ENCODE results near the gene INSRR. TPM values are rescaled to one million over a fixed set of nuclear protein-coding genes. Genes with fewer than 3 reads are reported as not detected.

Gene INSRR
- total RNA-seq, 1 donor from 2014 or later, result 0.45 TPM

- no peak for DNase-seq (ENCODE audit: low spot score in 2 of 2, unreplicated experiment in 2 of 2)
- Mint-ChIP-seq H3K4me1 (peaks cover 8% of the 10 kb centered on the region), H3K4me3 (no peak overlapping the region), H3K27ac (no peak overlapping the region), H3K27me3 (ENCODE audit: low read depth) (peaks cover 16% of the 10 kb centered on the region), H3K36me3 (no peaks in the 10 kb centered on the region), H3K9me3 (no peaks in the 10 kb centered on the region)
- no peak for TF ChIP-seq CTCF (IDR thresholded peaks at IDR 0.05; ENCODE audit: unreplicated experiment)
Measured at GRCh38 chr1:156869455-156869854, 10.5 kb upstream of the INSRR start.

GRCh38 chr1:156868341-156868740 is 9.4 kb upstream of the INSRR start:
- Mint-ChIP-seq H3K9me3 (no peaks in the 10 kb centered on the region), H3K36me3 (no peaks in the 10 kb centered on the region), H3K4me1 (peaks cover 17% of the 10 kb centered on the region), H3K27me3 (ENCODE audit: low read depth) (peaks cover 10% of the 10 kb centered on the region), H3K4me3 (no peak overlapping the region), H3K27ac (no peak overlapping the region)
- no peak for TF ChIP-seq CTCF (IDR thresholded peaks at IDR 0.05; ENCODE audit: unreplicated experiment)
- no peak for DNase-seq (ENCODE audit: low spot score in 2 of 2, unreplicated experiment in 2 of 2)

- no peaks in the 10 kb centered on the region for H3K9me3 Mint-ChIP-seq
- no peak overlapping the region for H3K27ac Mint-ChIP-seq
- no peak for DNase-seq (ENCODE audit: low spot score in 2 of 2, unreplicated experiment in 2 of 2)
- TF ChIP-seq CTCF (IDR thresholded peaks at IDR 0.05; ENCODE audit: unreplicated experiment), result no peak
- no peak overlapping the region for H3K4me3 Mint-ChIP-seq
- H3K4me1 Mint-ChIP-seq, result peaks cover 32% of the 10 kb centered on the region
- no peaks in the 10 kb centered on the region for H3K36me3 Mint-ChIP-seq
- peaks cover 23% of the 10 kb centered on the region for H3K27me3 Mint-ChIP-seq (ENCODE audit: low read depth)
Measured at GRCh38 chr1:156866249-156866909, 7.5 kb upstream of the INSRR start.

GRCh38 chr1:156865865-156866248 is 6.9 kb upstream of the INSRR start:
- Mint-ChIP-seq H3K4me3 (no peak overlapping the region), H3K4me1 (peaks cover 32% of the 10 kb centered on the region), H3K27me3 (ENCODE audit: low read depth) (peaks cover 27% of the 10 kb centered on the region), H3K36me3 (no peaks in the 10 kb centered on the region), H3K9me3 (no peaks in the 10 kb centered on the region), H3K27ac (no peak overlapping the region)
- TF ChIP-seq CTCF (IDR thresholded peaks at IDR 0.05; ENCODE audit: unreplicated experiment), result no peak
- DNase-seq (ENCODE audit: low spot score in 2 of 2, unreplicated experiment in 2 of 2), result no peak

- H3K4me1 Mint-ChIP-seq, result peaks cover 35% of the 10 kb centered on the region
- H3K4me3 Mint-ChIP-seq, result no peak overlapping the region
- no peak overlapping the region for H3K27ac Mint-ChIP-seq
- no peak for DNase-seq (ENCODE audit: low spot score in 2 of 2, unreplicated experiment in 2 of 2)
- peaks cover 29% of the 10 kb centered on the region for H3K27me3 Mint-ChIP-seq (ENCODE audit: low read depth)
- no peak for TF ChIP-seq CTCF (IDR thresholded peaks at IDR 0.05; ENCODE audit: unreplicated experiment)
- no peaks in the 10 kb centered on the region for H3K36me3 Mint-ChIP-seq
- H3K9me3 Mint-ChIP-seq, result no peaks in the 10 kb centered on the region
Measured at GRCh38 chr1:156865258-156865657, 6.3 kb upstream of the INSRR start.

GRCh38 chr1:156864796-156865195 is 5.9 kb upstream of the INSRR start:
- Mint-ChIP-seq H3K36me3 (no peaks in the 10 kb centered on the region), H3K4me3 (no peak overlapping the region), H3K4me1 (peaks cover 39% of the 10 kb centered on the region), H3K9me3 (no peaks in the 10 kb centered on the region), H3K27me3 (ENCODE audit: low read depth) (peaks cover 31% of the 10 kb centered on the region), H3K27ac (no peak overlapping the region)
- no peak for TF ChIP-seq CTCF (IDR thresholded peaks at IDR 0.05; ENCODE audit: unreplicated experiment)
- DNase-seq (ENCODE audit: low spot score in 2 of 2, unreplicated experiment in 2 of 2), result no peak

Measured in mesothelial cell of epicardium (in vitro differentiated cells).